K562 (cell line): ENCODE data around the gene CLDND2. TPM values are rescaled to one million over a fixed set of nuclear protein-coding genes. Genes with fewer than 3 reads are reported as not detected.

Experiments used
- POLR2AphosphoS2 ChIP-seq: IDR thresholded peaks from 2 replicates; pipeline ENCODE4 v1.6.1; 2012; ENCODE audit warnings: low read length, improper control_type of control experiment
- SMAD4 ChIP-seq: fragments of 250-450 bp; sonication (Bioruptor Pico); conservative IDR thresholded peaks from 2 replicates; pipeline ENCODE4 v1.8.0; 2021; ENCODE audit warnings: inconsistent platforms, mild to moderate bottlenecking, moderate library complexity
- ZBTB11 ChIP-seq, 3 experiments: fragments of 200-800 bp in 1 of 3; fragments of 250-450 bp in 1 of 3; fragments of 450-650 bp in 1 of 3; sonication (Bioruptor Pico) in 1 of 3; sonication (Bioruptor generic) in 1 of 3; formaldehyde crosslinking in 1 of 3; IDR thresholded peaks; 2 replicates each; pipeline versions ENCODE4 v1.6.1 to v1.8.0; 2016 to 2022; ENCODE audit warnings: mild to moderate bottlenecking in 2 of 3, missing genetic modification characterization in 2 of 3, missing compliant biosample characterization in 1 of 3, moderate library complexity in 1 of 3
- polyA plus RNA-seq, 8 experiments: library from polyadenylated mRNA; depleted of rRNA in 4 of 8; stranded (reverse) in 5 of 8; unstranded in 3 of 8; fragments of >200 nt; fragmentation: Nextera tagmentation in 2 of 8; fragmentation: Illumina TruSeq in 1 of 8; extraction: Ambion mirVana in 2 of 8; extraction: Trizol in 1 of 8; gene quantifications; 2 replicates each; pipeline versions ENCODE4 v1.2.1 to v1.2.3, GENCODE V29; 2011 to 2014; ENCODE audit warnings: inconsistent platforms in 1 of 8, missing spikeins in 1 of 8
- total RNA-seq, 7 experiments: library from RNA; depleted of rRNA in 6 of 7; stranded (reverse); fragments of >200 nt in 6 of 7; fragmentation: Illumina TruSeq in 2 of 7; extraction: Trizol in 2 of 7; gene quantifications; 2 replicates each; pipeline versions ENCODE4 v1.2.1 to v1.2.3, GENCODE V29; 2011 to 2021; ENCODE audit warnings: low replicate concordance in 1 of 7
- TF ChIP-seq, protein P1 (sequence below): fragments of 450-650 bp; IDR thresholded peaks from 2 replicates; pipeline ENCODE4 v1.6.1; 2016; ENCODE audit warnings: mild to moderate bottlenecking, moderate library complexity
- TF ChIP-seq, protein P2 (sequence below): IDR thresholded peaks from 2 replicates; pipeline ENCODE4 v1.6.1; 2011; ENCODE audit not compliant: insufficient read length; ENCODE audit errors: extremely low read depth
- TF ChIP-seq, protein P3 (sequence below), 2 experiments: IDR thresholded peaks; 2 replicates each; pipeline ENCODE4 v1.6.1; 2012; ENCODE audit warnings: improper control_type of control experiment in 2 of 2, low read depth in 2 of 2, low read length in 2 of 2, borderline replicate concordance in 1 of 2

Gene CLDND2
- total and polyA plus RNA-seq, 9 of the 15 experiments (the other 6 are each of a cell fraction or from before 2014, with no cell fraction given) = 0.45 to 4.0 (median 1.2) TPM; not detected in 3

GRCh38 chr19:51338563-51339312 is 30.1 kb downstream of the CLDND2 start (continued):
- TF ChIP-seq, protein P1, sequence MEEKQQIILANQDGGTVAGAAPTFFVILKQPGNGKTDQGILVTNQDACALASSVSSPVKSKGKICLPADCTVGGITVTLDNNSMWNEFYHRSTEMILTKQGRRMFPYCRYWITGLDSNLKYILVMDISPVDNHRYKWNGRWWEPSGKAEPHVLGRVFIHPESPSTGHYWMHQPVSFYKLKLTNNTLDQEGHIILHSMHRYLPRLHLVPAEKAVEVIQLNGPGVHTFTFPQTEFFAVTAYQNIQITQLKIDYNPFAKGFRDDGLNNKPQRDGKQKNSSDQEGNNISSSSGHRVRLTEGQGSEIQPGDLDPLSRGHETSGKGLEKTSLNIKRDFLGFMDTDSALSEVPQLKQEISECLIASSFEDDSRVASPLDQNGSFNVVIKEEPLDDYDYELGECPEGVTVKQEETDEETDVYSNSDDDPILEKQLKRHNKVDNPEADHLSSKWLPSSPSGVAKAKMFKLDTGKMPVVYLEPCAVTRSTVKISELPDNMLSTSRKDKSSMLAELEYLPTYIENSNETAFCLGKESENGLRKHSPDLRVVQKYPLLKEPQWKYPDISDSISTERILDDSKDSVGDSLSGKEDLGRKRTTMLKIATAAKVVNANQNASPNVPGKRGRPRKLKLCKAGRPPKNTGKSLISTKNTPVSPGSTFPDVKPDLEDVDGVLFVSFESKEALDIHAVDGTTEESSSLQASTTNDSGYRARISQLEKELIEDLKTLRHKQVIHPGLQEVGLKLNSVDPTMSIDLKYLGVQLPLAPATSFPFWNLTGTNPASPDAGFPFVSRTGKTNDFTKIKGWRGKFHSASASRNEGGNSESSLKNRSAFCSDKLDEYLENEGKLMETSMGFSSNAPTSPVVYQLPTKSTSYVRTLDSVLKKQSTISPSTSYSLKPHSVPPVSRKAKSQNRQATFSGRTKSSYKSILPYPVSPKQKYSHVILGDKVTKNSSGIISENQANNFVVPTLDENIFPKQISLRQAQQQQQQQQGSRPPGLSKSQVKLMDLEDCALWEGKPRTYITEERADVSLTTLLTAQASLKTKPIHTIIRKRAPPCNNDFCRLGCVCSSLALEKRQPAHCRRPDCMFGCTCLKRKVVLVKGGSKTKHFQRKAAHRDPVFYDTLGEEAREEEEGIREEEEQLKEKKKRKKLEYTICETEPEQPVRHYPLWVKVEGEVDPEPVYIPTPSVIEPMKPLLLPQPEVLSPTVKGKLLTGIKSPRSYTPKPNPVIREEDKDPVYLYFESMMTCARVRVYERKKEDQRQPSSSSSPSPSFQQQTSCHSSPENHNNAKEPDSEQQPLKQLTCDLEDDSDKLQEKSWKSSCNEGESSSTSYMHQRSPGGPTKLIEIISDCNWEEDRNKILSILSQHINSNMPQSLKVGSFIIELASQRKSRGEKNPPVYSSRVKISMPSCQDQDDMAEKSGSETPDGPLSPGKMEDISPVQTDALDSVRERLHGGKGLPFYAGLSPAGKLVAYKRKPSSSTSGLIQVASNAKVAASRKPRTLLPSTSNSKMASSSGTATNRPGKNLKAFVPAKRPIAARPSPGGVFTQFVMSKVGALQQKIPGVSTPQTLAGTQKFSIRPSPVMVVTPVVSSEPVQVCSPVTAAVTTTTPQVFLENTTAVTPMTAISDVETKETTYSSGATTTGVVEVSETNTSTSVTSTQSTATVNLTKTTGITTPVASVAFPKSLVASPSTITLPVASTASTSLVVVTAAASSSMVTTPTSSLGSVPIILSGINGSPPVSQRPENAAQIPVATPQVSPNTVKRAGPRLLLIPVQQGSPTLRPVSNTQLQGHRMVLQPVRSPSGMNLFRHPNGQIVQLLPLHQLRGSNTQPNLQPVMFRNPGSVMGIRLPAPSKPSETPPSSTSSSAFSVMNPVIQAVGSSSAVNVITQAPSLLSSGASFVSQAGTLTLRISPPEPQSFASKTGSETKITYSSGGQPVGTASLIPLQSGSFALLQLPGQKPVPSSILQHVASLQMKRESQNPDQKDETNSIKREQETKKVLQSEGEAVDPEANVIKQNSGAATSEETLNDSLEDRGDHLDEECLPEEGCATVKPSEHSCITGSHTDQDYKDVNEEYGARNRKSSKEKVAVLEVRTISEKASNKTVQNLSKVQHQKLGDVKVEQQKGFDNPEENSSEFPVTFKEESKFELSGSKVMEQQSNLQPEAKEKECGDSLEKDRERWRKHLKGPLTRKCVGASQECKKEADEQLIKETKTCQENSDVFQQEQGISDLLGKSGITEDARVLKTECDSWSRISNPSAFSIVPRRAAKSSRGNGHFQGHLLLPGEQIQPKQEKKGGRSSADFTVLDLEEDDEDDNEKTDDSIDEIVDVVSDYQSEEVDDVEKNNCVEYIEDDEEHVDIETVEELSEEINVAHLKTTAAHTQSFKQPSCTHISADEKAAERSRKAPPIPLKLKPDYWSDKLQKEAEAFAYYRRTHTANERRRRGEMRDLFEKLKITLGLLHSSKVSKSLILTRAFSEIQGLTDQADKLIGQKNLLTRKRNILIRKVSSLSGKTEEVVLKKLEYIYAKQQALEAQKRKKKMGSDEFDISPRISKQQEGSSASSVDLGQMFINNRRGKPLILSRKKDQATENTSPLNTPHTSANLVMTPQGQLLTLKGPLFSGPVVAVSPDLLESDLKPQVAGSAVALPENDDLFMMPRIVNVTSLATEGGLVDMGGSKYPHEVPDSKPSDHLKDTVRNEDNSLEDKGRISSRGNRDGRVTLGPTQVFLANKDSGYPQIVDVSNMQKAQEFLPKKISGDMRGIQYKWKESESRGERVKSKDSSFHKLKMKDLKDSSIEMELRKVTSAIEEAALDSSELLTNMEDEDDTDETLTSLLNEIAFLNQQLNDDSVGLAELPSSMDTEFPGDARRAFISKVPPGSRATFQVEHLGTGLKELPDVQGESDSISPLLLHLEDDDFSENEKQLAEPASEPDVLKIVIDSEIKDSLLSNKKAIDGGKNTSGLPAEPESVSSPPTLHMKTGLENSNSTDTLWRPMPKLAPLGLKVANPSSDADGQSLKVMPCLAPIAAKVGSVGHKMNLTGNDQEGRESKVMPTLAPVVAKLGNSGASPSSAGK = peak; percentile 91
- TF ChIP-seq ZBTB11 (CRISPR knock-in tag; IDR thresholded peaks at IDR 0.05) (peak in 1 of 3 experiments; percentile 32; a peak in 2 of 6 replicates), SMAD4 (peak; percentile 62; the same call in 1 of the 2 replicates), POLR2AphosphoS2 (no peak)
- TF ChIP-seq, protein P2, sequence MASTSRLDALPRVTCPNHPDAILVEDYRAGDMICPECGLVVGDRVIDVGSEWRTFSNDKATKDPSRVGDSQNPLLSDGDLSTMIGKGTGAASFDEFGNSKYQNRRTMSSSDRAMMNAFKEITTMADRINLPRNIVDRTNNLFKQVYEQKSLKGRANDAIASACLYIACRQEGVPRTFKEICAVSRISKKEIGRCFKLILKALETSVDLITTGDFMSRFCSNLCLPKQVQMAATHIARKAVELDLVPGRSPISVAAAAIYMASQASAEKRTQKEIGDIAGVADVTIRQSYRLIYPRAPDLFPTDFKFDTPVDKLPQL = no peak
- TF ChIP-seq, protein P3, sequence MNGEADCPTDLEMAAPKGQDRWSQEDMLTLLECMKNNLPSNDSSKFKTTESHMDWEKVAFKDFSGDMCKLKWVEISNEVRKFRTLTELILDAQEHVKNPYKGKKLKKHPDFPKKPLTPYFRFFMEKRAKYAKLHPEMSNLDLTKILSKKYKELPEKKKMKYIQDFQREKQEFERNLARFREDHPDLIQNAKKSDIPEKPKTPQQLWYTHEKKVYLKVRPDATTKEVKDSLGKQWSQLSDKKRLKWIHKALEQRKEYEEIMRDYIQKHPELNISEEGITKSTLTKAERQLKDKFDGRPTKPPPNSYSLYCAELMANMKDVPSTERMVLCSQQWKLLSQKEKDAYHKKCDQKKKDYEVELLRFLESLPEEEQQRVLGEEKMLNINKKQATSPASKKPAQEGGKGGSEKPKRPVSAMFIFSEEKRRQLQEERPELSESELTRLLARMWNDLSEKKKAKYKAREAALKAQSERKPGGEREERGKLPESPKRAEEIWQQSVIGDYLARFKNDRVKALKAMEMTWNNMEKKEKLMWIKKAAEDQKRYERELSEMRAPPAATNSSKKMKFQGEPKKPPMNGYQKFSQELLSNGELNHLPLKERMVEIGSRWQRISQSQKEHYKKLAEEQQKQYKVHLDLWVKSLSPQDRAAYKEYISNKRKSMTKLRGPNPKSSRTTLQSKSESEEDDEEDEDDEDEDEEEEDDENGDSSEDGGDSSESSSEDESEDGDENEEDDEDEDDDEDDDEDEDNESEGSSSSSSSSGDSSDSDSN (IDR thresholded peaks at IDR 0.05; ENCODE audit: borderline replicate concordance in 1 of 2, low read depth in 2 of 2, low read length in 2 of 2) = 0 out of 4 replicates have a peak, but pooled peaks of 1 of the 2 experiments have one; percentile 26
